ENCODE data around the gene ETV7.

- TF ChIP-seq CTCF (IDR thresholded peaks at IDR 0.05) (no peak), TAF1 (IDR thresholded peaks at IDR 0.05; ENCODE audit: borderline replicate concordance, low read depth, low read length) (no peak), RXRA (IDR thresholded peaks at IDR 0.05; ENCODE audit: borderline replicate concordance, low read depth) (no peak), REST (IDR thresholded peaks at IDR 0.05; ENCODE audit: low read depth, low read length) (no peak), EZH2phosphoT487 (IDR thresholded peaks at IDR 0.05; ENCODE audit: borderline replicate concordance, low read depth) (no peak)
These were observed 18.3 kb downstream of the ETV7 start for GRCh38 chr6:36368921-36369865.
